K562 (cell line): ENCODE data around the gene ORAI2. TPM values are rescaled to one million over a fixed set of nuclear protein-coding genes. Genes with fewer than 3 reads are reported as not detected.
A peak's percentile ranks its signal among the peaks of the same experiment; 100 is the strongest.

Experiments
- DPF2 ChIP-seq: fragments of 450-650 bp; IDR thresholded peaks from 2 replicates; pipeline ENCODE4 v1.6.1; 2016
- FOXA1 ChIP-seq: fragments of 450-650 bp; IDR thresholded peaks from 2 replicates; pipeline ENCODE4 v1.6.1; 2016; ENCODE audit warnings: mild to moderate bottlenecking, borderline replicate concordance
- JUNB ChIP-seq: fragments of 450-650 bp; formaldehyde crosslinking; conservative IDR thresholded peaks from 2 replicates; pipeline ENCODE4 v1.4.0; 2020; ENCODE audit warnings: mild to moderate bottlenecking
- RBM25 ChIP-seq: fragments of 200-400 bp; formaldehyde crosslinking; IDR thresholded peaks from 2 replicates; pipeline ENCODE4 v1.6.1; 2018; ENCODE audit warnings: low read length, low read depth, moderate library complexity; ENCODE audit not compliant: severe bottlenecking
- RREB1 ChIP-seq: fragments of 250-450 bp; sonication (Bioruptor Pico); IDR thresholded peaks from 2 replicates; pipeline ENCODE4 v1.4.0; 2020
- SRSF3 ChIP-seq: fragments of 200-400 bp; formaldehyde crosslinking; IDR thresholded peaks from 2 replicates; pipeline ENCODE4 v1.6.1; 2016; ENCODE audit warnings: mild to moderate bottlenecking, low read length, moderate library complexity; ENCODE audit not compliant: insufficient read depth
- THAP12 ChIP-seq: fragments of 250-450 bp; sonication (Bioruptor Pico); IDR thresholded peaks from 2 replicates; pipeline ENCODE4 v1.9.0; 2021; ENCODE audit warnings: mild to moderate bottlenecking, inconsistent platforms
- THAP7 ChIP-seq: fragments of 250-450 bp; sonication (Bioruptor Pico); IDR thresholded peaks from 2 replicates; pipeline ENCODE4 v1.5.0; 2021
- WHSC1 ChIP-seq: IDR thresholded peaks from one replicate; pipeline ENCODE4 v1.6.1; 2012; ENCODE audit warnings: low read length, control low read depth, inconsistent platforms
- ZKSCAN3 ChIP-seq: fragments of 250-450 bp; sonication (Bioruptor Pico); IDR thresholded peaks from 2 replicates; pipeline ENCODE4 v1.4.0; 2020
- ZNF174 ChIP-seq: fragments of 250-450 bp; sonication (Bioruptor Pico); IDR thresholded peaks from 2 replicates; pipeline ENCODE4 v1.4.0; 2020; ENCODE audit warnings: mild to moderate bottlenecking
- ZNF655 ChIP-seq: fragments of 250-450 bp; sonication (Bioruptor Pico); IDR thresholded peaks from 2 replicates; pipeline ENCODE4 v1.5.0; 2021
- ZNF740 ChIP-seq, 3 experiments: fragments of 200-800 bp in 1 of 3; sonication (Bioruptor generic) in 1 of 3; sonication (generic) in 1 of 3; formaldehyde crosslinking in 1 of 3; IDR thresholded peaks; 2 replicates each; pipeline versions ENCODE4 v1.6.1 to v1.8.0; 2016 to 2022; ENCODE audit warnings: mild to moderate bottlenecking in 2 of 3, missing compliant biosample characterization in 2 of 3, missing genetic modification characterization in 2 of 3, missing genetic modification reagents in 1 of 3
- ZNF75A ChIP-seq: fragments of 450-650 bp; formaldehyde crosslinking; IDR thresholded peaks from 2 replicates; pipeline ENCODE4 v1.4.0; 2020; ENCODE audit warnings: mild to moderate bottlenecking
- ZNF764 ChIP-seq: fragments of 250-450 bp; sonication (Bioruptor Pico); IDR thresholded peaks from 2 replicates; pipeline ENCODE4 v1.4.0; 2020; ENCODE audit warnings: low read depth, mild to moderate bottlenecking, moderate library complexity
- ZNF79 ChIP-seq: fragments of 250-450 bp; sonication (Bioruptor Pico); IDR thresholded peaks from 2 replicates; pipeline ENCODE4 v1.4.0; 2020; ENCODE audit warnings: low read depth, mild to moderate bottlenecking, moderate library complexity
- polyA plus RNA-seq, 8 experiments: library from polyadenylated mRNA; depleted of rRNA in 4 of 8; stranded (reverse) in 5 of 8; unstranded in 3 of 8; fragments of >200 nt; fragmentation: Nextera tagmentation in 2 of 8; fragmentation: Illumina TruSeq in 1 of 8; extraction: Ambion mirVana in 2 of 8; extraction: Trizol in 1 of 8; gene quantifications; 2 replicates each; pipeline versions ENCODE4 v1.2.1 to v1.2.3, GENCODE V29; 2011 to 2014; ENCODE audit warnings: inconsistent platforms in 1 of 8, missing spikeins in 1 of 8
- total RNA-seq, 7 experiments: library from RNA; depleted of rRNA in 6 of 7; stranded (reverse); fragments of >200 nt in 6 of 7; fragmentation: Illumina TruSeq in 2 of 7; extraction: Trizol in 2 of 7; gene quantifications; 2 replicates each; pipeline versions ENCODE4 v1.2.1 to v1.2.3, GENCODE V29; 2011 to 2021; ENCODE audit warnings: low replicate concordance in 1 of 7

Gene ORAI2
- total and polyA plus RNA-seq, 9 of the 15 experiments (the other 6 are each of a cell fraction or from before 2014, with no cell fraction given) = 1.1 to 27.7 (median 9.2) TPM

- TF ChIP-seq THAP12 (CRISPR knock-in tag) (no peak), RREB1 (CRISPR knock-in tag) (peak; percentile 16; the same call in 1 of the 2 replicates), JUNB (CRISPR knock-in tag) (no peak), ZNF740 (CRISPR knock-in tag; IDR thresholded peaks at IDR 0.05) (peak; percentile 95), ZNF740 (tag; IDR thresholded peaks at IDR 0.05) (peak in 1 of 2 experiments; percentile 91; a peak in 2 of 4 replicates), SRSF3 (no peak), FOXA1 (no peak), ZNF655 (CRISPR knock-in tag) (no peak), THAP7 (no peak), RBM25 (no peak), ZNF174 (CRISPR knock-in tag) (no peak), ZNF79 (CRISPR knock-in tag) (no peak), ZNF764 (CRISPR knock-in tag) (no peak), WHSC1 (no peak), ZNF75A (CRISPR knock-in tag) (no peak), DPF2 (no peak), ZKSCAN3 (CRISPR knock-in tag) (no peak)
These were observed at the start of gene ORAI2 (continued) for GRCh38 chr7:102433219-102434038.
